ENCODE results near the gene COMT.

COMT gene

DNA sequence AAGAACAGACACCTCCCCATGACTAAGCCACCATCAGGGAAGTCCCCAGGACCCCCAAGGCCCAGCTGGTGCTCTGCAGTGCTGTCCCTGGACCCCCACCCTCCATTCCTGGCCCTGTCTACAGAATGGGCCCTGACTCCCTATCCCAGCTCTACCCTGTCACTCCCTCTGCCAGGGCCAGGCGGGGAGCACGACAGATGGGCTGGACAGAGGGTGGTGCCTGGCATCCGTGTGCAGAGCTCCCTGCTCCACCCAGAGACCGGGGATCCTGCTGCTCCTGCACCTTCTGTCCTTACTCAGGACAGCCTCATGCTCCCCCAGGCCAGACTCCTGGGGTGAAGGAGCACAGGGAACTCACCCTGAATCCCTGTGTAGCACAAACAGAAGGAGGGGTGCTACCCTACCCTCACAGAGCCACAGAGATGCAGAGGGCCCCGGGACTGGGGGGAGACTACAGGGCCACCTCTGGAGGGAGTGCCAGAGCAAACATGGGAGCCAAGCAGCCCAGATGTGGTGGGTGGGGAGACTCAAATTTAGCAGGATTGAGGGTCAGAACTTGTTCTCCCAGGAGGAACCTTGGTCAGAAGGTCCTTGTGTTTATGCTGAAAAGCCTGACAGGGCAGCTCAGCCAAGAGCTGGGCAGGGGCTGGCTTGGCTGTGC, 73.1 kb downstream of the COMT start:
- DNase-seq = peak; percentile 21

DNA sequence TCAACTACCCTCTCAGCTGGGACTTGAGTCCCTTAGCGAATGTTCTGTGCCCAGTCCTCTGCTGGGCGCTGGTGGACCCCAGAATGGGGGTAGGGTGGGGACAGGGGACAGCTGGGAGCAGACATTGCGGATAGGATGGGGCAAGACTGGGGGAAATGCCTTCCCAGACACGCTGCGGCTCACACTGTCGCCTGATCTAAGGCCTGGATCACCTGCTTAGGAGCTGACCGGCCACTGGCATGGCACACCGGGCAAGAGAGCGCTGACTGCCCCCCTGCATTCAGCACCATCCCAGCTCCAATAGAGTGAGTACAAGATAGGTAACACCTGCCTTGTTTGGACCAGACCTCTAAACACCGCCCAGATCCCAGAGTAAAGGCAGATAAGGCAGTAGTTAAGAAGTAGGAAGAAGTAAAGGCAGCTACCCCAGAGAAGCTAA, 73.6 kb downstream of the COMT start:
- peak; percentile 17 for DNase-seq

DNA sequence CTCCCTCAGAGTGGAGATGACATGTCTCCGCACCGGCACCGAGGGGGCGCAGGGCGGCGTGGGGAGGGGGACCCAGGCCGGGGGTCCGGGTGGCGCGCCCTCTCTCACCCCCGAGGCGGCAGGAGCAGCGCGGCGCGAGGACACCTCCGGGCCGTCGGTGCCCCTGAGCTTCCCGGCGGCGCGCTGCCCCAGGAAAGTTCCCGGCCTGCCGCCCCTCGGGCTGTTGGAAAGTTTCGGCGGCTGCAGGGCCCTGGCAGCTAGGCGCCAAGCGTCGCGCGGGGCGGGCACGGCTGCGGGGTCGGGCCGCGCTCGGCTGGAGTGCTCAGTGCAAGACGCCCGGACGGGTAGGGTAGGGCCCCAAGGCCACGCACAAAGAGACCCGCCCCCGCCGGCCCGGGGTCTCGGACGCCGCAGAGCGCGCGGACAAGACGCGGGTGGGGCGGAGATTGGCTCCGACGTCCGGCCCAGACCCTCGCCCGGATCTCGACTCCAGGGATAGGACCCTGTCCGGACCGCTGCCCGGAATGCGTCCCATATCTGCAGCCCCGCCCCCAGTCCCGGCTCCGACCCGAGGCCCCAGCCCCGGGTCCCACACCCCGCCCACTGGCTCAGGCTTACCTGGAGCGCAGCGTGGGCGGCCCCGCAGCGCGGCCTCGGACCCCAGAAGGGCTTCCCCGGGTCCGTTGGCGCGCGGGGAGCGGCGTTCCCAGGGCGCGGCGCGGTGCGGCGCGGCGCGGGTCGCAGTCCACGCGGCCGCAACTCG, 74.6 kb downstream of the COMT start:
- peak; percentile 51 for DNase-seq

DNA sequence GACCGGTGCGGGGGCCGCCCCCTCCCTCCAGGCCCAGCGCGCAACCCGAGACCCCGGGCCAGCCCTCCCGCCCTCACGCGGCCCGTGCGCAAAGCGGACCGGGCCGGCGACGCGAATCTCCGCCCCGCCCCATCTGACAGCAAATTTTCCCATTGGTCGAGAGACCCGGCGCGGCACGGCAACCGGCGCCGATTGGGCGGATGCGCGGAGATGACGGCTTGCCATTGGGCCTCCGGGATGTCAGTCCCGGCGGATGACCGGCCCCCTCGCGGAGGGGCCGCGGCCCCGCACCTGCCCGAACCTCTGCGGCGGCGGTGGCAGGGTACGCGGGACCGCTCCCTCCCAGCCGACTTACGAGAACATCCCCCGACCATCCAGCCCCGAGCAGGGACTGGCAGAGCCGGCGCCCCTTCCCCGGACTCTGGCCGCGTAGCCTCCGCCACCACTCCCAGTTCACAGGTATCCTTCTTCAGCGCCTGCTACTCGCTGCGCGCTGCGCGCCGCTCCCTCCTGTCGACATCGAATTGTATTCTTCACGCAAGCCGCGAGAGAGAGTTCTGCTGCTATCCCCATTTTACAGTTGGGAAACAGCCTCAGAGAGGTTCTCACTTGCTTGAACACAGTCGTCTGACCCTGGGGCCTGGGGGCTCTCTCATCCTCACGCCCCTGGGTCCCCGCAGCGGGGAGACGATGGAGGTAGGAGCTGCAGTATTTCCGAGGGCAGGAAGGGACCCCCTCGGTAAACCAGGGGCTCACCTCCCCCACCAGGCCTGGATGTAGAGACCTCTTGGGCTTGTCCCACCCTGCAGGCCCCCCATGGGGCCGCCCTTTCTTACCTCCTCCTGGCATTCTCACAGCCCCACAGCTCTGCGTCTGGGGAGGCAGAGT, 75.4 kb downstream of the COMT start, which contains the start of gene ARVCF:
ARVCF (minus strand) TSS at position 90 of the 888 bp plus-strand sequence. CDS start 26,029 bp downstream, outside the sequence.
- DNase-seq = peak; percentile 93

DNA sequence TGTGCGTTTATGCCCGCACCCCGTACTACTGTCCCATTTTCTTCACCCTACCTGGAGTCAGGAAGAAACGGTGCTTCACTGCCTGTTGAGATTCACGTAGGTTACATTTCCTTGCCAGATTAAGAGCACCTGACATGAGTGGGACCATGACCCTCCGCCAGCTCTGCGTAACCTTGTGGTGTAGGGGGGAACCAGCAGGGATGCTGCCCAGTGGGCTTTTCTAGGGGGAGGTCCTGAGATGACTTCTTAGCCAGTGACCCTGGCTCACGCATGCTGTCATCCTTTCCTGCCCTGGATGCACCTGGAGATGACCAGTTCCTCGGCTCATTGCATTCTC, 76.0 kb downstream of the COMT start:
- DNase-seq = peak; percentile 16

DNA sequence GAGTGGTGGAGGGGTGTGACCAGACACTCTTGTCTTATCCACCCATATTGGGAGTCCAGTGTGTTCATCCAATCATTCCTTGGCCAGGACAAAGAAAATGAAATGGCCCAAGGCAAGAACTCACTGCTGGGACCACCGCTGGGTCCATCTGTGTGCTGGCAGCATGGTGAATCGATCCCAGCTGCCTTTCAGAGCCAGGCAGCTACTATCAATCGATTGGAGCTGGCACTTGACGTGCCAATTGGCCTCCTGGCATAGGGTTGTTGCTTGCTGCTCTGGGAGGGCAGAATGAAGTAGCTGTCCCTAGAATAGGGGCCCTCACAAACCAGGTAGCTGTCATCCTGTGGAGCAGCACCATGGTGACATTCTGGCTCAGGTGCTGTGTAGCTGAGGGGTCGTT, 76.4 kb downstream of the COMT start:
- no peak for DNase-seq
